ENCODE results near the gene ZNF195.
"Not testable (repeated sequence)": the region's sequence is repeated elsewhere in the genome, so short reads cannot be mapped to it uniquely, and the experiment has no call there.

DNA sequence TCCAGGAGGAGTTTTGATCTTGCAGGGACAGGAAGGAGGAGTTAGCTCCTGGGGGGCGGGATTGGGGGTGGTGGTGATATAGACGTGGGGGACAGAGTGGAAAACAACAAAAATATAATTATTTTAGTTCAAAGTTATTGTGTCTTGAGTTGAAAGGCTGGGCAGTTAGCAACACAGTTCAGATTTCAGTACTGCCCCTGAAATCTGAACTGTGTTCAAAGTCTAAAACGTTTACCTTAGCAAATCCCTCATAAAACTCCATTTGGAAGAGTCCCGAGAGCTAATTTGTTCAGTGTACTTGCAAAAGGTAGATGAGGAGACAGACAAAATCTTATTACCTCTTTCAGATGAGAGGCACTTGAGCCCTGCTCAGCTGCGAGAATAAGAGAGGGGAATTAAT lies 45.0 kb upstream of the ZNF195 start:
- TF ChIP-seq POLR2AphosphoS5 (IDR thresholded peaks at IDR 0.05; ENCODE audit: low read depth, low read length); EZH2phosphoT487 (IDR thresholded peaks at IDR 0.05; ENCODE audit: borderline replicate concordance); EZH2 (IDR thresholded peaks at IDR 0.05); POLR2A (IDR thresholded peaks at IDR 0.05; ENCODE audit: borderline replicate concordance, extremely low read depth, insufficient read depth, insufficient read length); SP1 (IDR thresholded peaks at IDR 0.05; ENCODE audit: low read depth); YY1 (IDR thresholded peaks at IDR 0.05; ENCODE audit: extremely low read depth, insufficient replicate concordance, low read depth, low read length); JUND (IDR thresholded peaks at IDR 0.05): not testable (repeated sequence)
- TF ChIP-seq, protein P1, sequence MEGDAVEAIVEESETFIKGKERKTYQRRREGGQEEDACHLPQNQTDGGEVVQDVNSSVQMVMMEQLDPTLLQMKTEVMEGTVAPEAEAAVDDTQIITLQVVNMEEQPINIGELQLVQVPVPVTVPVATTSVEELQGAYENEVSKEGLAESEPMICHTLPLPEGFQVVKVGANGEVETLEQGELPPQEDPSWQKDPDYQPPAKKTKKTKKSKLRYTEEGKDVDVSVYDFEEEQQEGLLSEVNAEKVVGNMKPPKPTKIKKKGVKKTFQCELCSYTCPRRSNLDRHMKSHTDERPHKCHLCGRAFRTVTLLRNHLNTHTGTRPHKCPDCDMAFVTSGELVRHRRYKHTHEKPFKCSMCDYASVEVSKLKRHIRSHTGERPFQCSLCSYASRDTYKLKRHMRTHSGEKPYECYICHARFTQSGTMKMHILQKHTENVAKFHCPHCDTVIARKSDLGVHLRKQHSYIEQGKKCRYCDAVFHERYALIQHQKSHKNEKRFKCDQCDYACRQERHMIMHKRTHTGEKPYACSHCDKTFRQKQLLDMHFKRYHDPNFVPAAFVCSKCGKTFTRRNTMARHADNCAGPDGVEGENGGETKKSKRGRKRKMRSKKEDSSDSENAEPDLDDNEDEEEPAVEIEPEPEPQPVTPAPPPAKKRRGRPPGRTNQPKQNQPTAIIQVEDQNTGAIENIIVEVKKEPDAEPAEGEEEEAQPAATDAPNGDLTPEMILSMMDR (IDR thresholded peaks at IDR 0.05 in 2 of 3, conservative IDR thresholded peaks at IDR 0.05 in 1 of 3; ENCODE audit: borderline replicate concordance in 1 of 3, insufficient read depth in 1 of 3, low read depth in 2 of 3, low read length in 2 of 3): not testable (repeated sequence)

All from HCT116 (cell line).